GM06990 (cell line): Measurements from ENCODE around the gene IFI27L1.

Experiments used
- DNase-seq: peaks from one replicate; pipeline ENCODE4 v3.0.0-alpha.2; 2011; ENCODE audit not compliant: insufficient read length; ENCODE audit errors: extremely low read depth
- H3K27me3 ChIP-seq: replicated peaks from 2 replicates; pipeline ENCODE4 v1.6.0; 2011; ENCODE audit warnings: low read length; ENCODE audit not compliant: control insufficient read depth, insufficient read depth
- H3K36me3 ChIP-seq: 2 replicates; pipeline ENCODE4 v1.5.1; 2011; ENCODE audit warnings: low read length; ENCODE audit not compliant: control insufficient read depth, insufficient read depth
- H3K4me3 ChIP-seq: replicated peaks from 2 replicates; pipeline ENCODE4 v1.5.1; 2011; ENCODE audit warnings: low read depth, mild to moderate bottlenecking, control low read depth, low read length
- CTCF ChIP-seq: IDR thresholded peaks from 2 replicates; pipeline ENCODE4 v1.5.1; 2011; ENCODE audit warnings: low read length, control low read depth, mild to moderate bottlenecking, inconsistent platforms; ENCODE audit not compliant: insufficient read depth, poor library complexity, severe bottlenecking

IFI27L1 gene

DNA sequence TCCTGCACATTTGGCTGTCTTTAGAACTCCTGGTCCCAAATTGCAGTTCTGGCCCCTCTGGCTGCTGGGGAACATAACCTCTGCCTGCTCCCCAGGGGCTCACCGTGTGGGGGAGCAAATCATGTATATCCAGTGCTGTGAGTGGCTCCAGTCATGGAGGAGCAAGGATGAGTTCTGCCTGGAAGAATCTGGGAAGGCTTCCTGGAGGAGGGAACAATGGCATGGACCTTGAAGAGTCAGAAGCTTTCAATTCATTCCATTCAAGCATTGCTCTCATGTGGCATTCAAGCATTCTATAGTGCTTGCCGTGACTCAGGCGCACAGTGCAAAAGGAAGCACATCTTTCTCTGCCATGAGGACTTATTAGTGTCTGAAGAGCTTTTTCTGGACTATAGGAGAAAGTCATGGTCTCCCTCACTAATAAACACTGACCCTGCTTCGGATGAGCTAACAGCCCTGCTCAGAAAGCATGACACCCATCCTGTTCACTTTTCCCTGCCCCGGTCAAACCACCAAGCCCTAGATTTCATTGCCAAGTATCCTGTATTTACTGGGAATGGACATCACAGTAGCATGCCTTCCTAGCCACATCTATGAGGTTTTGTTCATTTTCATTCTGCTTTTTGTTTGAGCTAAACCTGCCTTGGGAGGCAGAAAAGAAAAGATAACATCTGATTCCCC, 32.9 kb downstream of the IFI27L1 start:
- TF ChIP-seq CTCF = no peak
- no peak for DNase-seq
- Histone ChIP-seq H3K4me3 (no peak overlapping the region), H3K27me3 (peaks cover 2% of the 10 kb centered on the region), H3K36me3 (no peaks in the 10 kb centered on the region)

DNA sequence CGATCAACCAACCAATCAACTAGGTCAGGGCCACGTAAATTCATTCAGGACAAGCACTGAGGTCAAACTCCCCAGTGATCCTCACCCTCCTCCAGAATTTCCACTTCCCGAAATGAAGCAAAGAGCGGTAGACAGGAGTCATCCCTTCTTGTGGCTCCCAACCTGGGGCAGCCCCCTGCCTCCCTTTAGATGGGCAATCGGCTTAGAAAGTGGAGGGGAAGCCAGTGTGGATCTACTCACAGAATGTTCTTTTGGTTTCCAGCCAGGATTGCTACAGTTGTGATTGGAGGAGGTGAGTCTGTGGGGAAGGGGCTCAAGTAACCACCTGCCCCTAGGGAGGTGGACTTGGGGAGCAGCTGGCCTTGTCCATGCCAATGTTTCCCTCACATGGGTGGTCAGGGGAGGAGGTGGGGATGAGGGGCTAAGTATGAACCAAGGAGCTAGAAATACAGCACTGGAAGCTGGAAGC, 33.5 kb downstream of the IFI27L1 start:
- no peak for TF ChIP-seq CTCF
- Histone ChIP-seq H3K4me3 (no peak overlapping the region), H3K27me3 (peaks cover 2% of the 10 kb centered on the region), H3K36me3 (no peaks in the 10 kb centered on the region)
- DNase-seq = no peak

DNA sequence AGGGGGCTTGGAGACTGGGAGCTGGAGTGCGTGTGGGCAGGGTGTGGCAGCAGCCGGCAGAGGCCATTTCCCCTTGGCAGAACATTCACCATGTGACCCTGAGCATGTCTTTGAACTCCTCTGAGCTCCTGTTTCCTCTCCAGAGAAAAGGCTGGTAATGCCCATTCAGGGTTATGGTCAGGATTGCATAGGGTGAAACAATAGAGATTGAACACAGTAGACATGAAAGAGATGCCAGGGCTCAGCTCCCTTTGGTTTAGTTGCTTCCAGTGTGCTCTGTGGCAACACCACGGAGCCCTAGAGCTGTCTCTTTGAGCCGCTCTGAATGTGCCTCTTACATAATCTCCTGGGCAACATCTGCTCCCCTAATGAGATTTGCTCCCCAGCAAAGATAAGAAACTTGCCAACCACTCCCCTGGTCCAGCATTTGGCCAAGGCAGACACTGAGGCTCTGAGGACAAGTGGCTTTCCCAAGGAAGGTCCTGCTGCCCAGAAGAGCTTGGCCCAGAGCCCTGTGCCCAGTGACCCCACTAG, 34.0 kb downstream of the IFI27L1 start:
- Histone ChIP-seq H3K36me3 (no peaks in the 10 kb centered on the region), H3K4me3 (no peak overlapping the region), H3K27me3 (peaks cover 2% of the 10 kb centered on the region)
- DNase-seq = no peak
- no peak for TF ChIP-seq CTCF

- no peaks in the 10 kb centered on the region for H3K36me3 ChIP-seq
- DNase-seq = no peak
- H3K27me3 ChIP-seq = peaks cover 2% of the 10 kb centered on the region
- H3K4me3 ChIP-seq = no peak overlapping the region
- TF ChIP-seq CTCF = no peak
Measured at GRCh38 chr14:94115631-94116030, 34.5 kb downstream of the IFI27L1 start.

GRCh38 chr14:94116701-94117100, 35.6 kb downstream of the IFI27L1 start:
- Histone ChIP-seq H3K36me3 (no peaks in the 10 kb centered on the region), H3K27me3 (peaks cover 2% of the 10 kb centered on the region), H3K4me3 (no peak overlapping the region)
- DNase-seq = no peak
- TF ChIP-seq CTCF = no peak
